Upper lobe of left lung (tissue), 4 donors: ENCODE measurements around the gene AGBL5.
"Not testable (repeated sequence)": the region's sequence is repeated elsewhere in the genome, so short reads cannot be mapped to it uniquely, and the experiment has no call there.

Experiments
- EP300 ChIP-seq, 4 donors: sonication (generic); formaldehyde crosslinking; IDR thresholded peaks; one replicate each; pipeline ENCODE4 v1.5.1; 2017; ENCODE audit warnings: antibody characterized with exemption in 4 of 4, control low read depth in 2 of 4
- POLR2AphosphoS5 ChIP-seq, 2 donors: sonication (generic); formaldehyde crosslinking; IDR thresholded peaks; one replicate each; pipeline ENCODE4 v1.5.1; 2017; ENCODE audit warnings: antibody characterized with exemption in 2 of 2
- TF ChIP-seq, protein P1 (sequence below), 6 experiments: fragments of 450-650 bp in 4 of 6; fragments of 200-600 bp in 2 of 6; sonication (generic) in 2 of 6; IDR thresholded peaks; one replicate each; pipeline ENCODE4 v1.5.1; 2016 to 2019; ENCODE audit warnings: antibody characterized with exemption in 6 of 6

DNA sequence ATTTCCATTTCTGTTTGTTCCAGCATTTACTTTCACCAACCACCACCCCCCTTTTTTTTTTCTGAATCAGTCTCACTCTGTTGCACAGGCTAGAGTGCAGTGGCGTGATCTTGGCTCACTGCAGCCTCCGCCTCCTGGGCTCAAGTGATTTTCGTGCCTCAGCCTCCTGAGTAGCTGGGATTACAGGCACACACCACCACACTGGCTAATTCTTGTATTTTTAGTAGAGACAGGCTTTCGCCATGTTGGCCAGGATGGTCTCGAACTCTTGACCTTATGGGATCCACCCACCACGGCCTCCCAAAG is 24.1 kb downstream of the AGBL5 start:
- TF ChIP-seq, protein P1, sequence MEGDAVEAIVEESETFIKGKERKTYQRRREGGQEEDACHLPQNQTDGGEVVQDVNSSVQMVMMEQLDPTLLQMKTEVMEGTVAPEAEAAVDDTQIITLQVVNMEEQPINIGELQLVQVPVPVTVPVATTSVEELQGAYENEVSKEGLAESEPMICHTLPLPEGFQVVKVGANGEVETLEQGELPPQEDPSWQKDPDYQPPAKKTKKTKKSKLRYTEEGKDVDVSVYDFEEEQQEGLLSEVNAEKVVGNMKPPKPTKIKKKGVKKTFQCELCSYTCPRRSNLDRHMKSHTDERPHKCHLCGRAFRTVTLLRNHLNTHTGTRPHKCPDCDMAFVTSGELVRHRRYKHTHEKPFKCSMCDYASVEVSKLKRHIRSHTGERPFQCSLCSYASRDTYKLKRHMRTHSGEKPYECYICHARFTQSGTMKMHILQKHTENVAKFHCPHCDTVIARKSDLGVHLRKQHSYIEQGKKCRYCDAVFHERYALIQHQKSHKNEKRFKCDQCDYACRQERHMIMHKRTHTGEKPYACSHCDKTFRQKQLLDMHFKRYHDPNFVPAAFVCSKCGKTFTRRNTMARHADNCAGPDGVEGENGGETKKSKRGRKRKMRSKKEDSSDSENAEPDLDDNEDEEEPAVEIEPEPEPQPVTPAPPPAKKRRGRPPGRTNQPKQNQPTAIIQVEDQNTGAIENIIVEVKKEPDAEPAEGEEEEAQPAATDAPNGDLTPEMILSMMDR (IDR thresholded peaks at IDR 0.05), result not testable (repeated sequence)
- TF ChIP-seq POLR2AphosphoS5, EP300 (IDR thresholded peaks at IDR 0.05): not testable (repeated sequence)
